DND-41 (cell line): ENCODE results near the gene DISC1.

Experiments
- ATAC-seq: fragments of 200-7000 bp; cut with Tn5 transposase; 3 replicates; pipeline ENCODE4 v1.9.1; 2021; ENCODE audit warnings: low read depth; ENCODE audit not compliant: insufficient read depth
- DNase-seq: peaks from one replicate; pipeline ENCODE4 v3.0.0-alpha.2; 2020
- H2AFZ ChIP-seq: 2 replicates; pipeline ENCODE4 v1.6.0; 2012; ENCODE audit warnings: low read depth, low read length
- H3K27ac ChIP-seq: 2 replicates; pipeline ENCODE4 v1.5.1; 2012; ENCODE audit warnings: low read length, inconsistent platforms
- H3K27me3 ChIP-seq: fragments of 200-600 bp; sonication (generic); 2 replicates; pipeline ENCODE4 v1.6.0; 2012; ENCODE audit warnings: low read length, mild to moderate bottlenecking, inconsistent platforms; ENCODE audit not compliant: insufficient read depth, poor library complexity
- H3K36me3 ChIP-seq: 2 replicates; pipeline ENCODE4 v1.5.1; 2012; ENCODE audit warnings: low read length, inconsistent platforms; ENCODE audit not compliant: insufficient read depth
- H3K4me1 ChIP-seq: 2 replicates; pipeline ENCODE4 v1.5.1; 2012; ENCODE audit warnings: mild to moderate bottlenecking, low read length; ENCODE audit not compliant: insufficient read depth
- H3K4me2 ChIP-seq: 2 replicates; pipeline ENCODE4 v1.6.0; 2012; ENCODE audit warnings: mild to moderate bottlenecking, moderate library complexity, low read length, inconsistent platforms; ENCODE audit not compliant: insufficient read depth
- H3K4me3 ChIP-seq, 2 experiments: fragments of 200-600 bp in 1 of 2; shearing (Covaris generic) in 1 of 2; 2 replicates each; pipeline ENCODE4 v1.5.1; 2012 to 2016; ENCODE audit warnings: inconsistent platforms in 2 of 2, low read length in 2 of 2, mild to moderate bottlenecking in 2 of 2, low read depth in 1 of 2, moderate library complexity in 1 of 2
- H3K79me2 ChIP-seq: 2 replicates; pipeline ENCODE4 v1.6.0; 2012; ENCODE audit warnings: low read length, inconsistent platforms; ENCODE audit not compliant: insufficient read depth
- H3K9ac ChIP-seq: 2 replicates; pipeline ENCODE4 v1.6.0; 2012; ENCODE audit warnings: low read depth, mild to moderate bottlenecking, inconsistent platforms, low read length, moderate library complexity
- H3K9me3 ChIP-seq: 2 replicates; pipeline ENCODE4 v1.5.1; 2012; ENCODE audit warnings: low read length, moderate library complexity, mild to moderate bottlenecking, inconsistent platforms; ENCODE audit not compliant: insufficient read depth, severe bottlenecking
- H4K20me1 ChIP-seq: 2 replicates; pipeline ENCODE4 v1.6.0; 2012; ENCODE audit warnings: low read length; ENCODE audit not compliant: insufficient read depth
- CTCF ChIP-seq: IDR thresholded peaks from 2 replicates; pipeline ENCODE4 v1.5.1; 2012; ENCODE audit warnings: borderline replicate concordance, low read length, moderate library complexity, mild to moderate bottlenecking; ENCODE audit not compliant: poor library complexity, severe bottlenecking; ENCODE audit errors: extremely low read depth
- EZH2 ChIP-seq: IDR thresholded peaks from 3 replicates; pipeline ENCODE4 v1.6.1; 2012; ENCODE audit warnings: borderline replicate concordance, low read depth, mild to moderate bottlenecking, moderate library complexity, low read length, inconsistent platforms; ENCODE audit not compliant: severe bottlenecking

DISC1 gene

GRCh38 chr1:231600458-231600976 lies 26.1 kb upstream of the DISC1 start:
- Histone ChIP-seq H3K4me3 (no peak overlapping the region), H3K9me3 (no peaks in the 10 kb centered on the region), H4K20me1 (no peaks in the 10 kb centered on the region), H3K27me3 (peaks cover 3% of the 10 kb centered on the region), H3K9ac (no peak overlapping the region), H3K4me2 (no peak overlapping the region), H2AFZ (no peak overlapping the region), H3K4me1 (peaks cover 6% of the 10 kb centered on the region), H3K79me2 (no peaks in the 10 kb centered on the region), H3K27ac (no peak overlapping the region), H3K36me3 (no peaks in the 10 kb centered on the region)
- no peak for DNase-seq
- no peak for TF ChIP-seq EZH2
- no peak for TF ChIP-seq CTCF
- no peak for ATAC-seq

GRCh38 chr1:231601824-231602672 lies 24.5 kb upstream of the DISC1 start:
- H2AFZ ChIP-seq, result no peak overlapping the region
- peaks cover 6% of the 10 kb centered on the region for H3K4me1 ChIP-seq
- no peak for DNase-seq
- no peaks in the 10 kb centered on the region for H3K79me2 ChIP-seq
- H3K4me2 ChIP-seq, result no peak overlapping the region
- no peak overlapping the region for H3K27ac ChIP-seq
- no peak for ATAC-seq
- H4K20me1 ChIP-seq, result no peaks in the 10 kb centered on the region
- peaks cover 3% of the 10 kb centered on the region for H3K27me3 ChIP-seq
- no peaks in the 10 kb centered on the region for H3K9me3 ChIP-seq
- no peak for TF ChIP-seq EZH2
- TF ChIP-seq CTCF, result no peak
- H3K36me3 ChIP-seq, result no peaks in the 10 kb centered on the region
- no peak overlapping the region for H3K9ac ChIP-seq
- H3K4me3 ChIP-seq, result no peak overlapping the region

DNA sequence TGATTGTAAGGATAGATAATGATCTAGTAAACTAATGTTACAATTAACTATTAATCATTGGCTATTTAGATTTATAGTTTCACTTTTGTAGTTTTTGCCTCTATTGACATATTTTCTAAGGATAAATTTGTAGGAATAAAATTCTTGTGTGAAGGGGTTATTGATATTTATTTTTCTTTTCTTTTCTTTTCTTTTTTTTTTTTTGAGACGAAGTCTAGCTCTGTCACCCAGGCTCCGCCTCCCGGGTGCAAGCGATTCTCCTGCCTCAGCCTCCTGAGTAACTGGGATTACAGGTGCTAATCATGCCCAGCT lies 24.0 kb upstream of the DISC1 start:
- H4K20me1 ChIP-seq, result no peaks in the 10 kb centered on the region
- H3K4me2 ChIP-seq, result no peak overlapping the region
- peaks cover 6% of the 10 kb centered on the region for H3K4me1 ChIP-seq
- no peak overlapping the region for H3K9ac ChIP-seq
- DNase-seq (no peak), ATAC-seq (no peak)
- H3K79me2 ChIP-seq, result no peaks in the 10 kb centered on the region
- no peak overlapping the region for H3K4me3 ChIP-seq
- H3K27ac ChIP-seq, result no peak overlapping the region
- no peak overlapping the region for H2AFZ ChIP-seq
- no peaks in the 10 kb centered on the region for H3K9me3 ChIP-seq
- TF ChIP-seq EZH2, result no peak
- TF ChIP-seq CTCF, result no peak
- no peaks in the 10 kb centered on the region for H3K36me3 ChIP-seq
- peaks cover 3% of the 10 kb centered on the region for H3K27me3 ChIP-seq
